Naive thymus-derived CD4-positive, alpha-beta T cell (primary cell): ENCODE data around the gene PPP4R1. TPM values are rescaled to one million over a fixed set of nuclear protein-coding genes. Genes with fewer than 3 reads are reported as not detected.
A peak's percentile ranks its signal among the peaks of the same experiment; 100 is the strongest.

ENCODE experiments used
- ATAC-seq: fragments of 150-1000 bp; cut with Tn5 transposase; 2 replicates; pipeline ENCODE4 v1.10.0; 2021; ENCODE audit warnings: mild to moderate bottlenecking, moderate library complexity
- CTCF ChIA-PET: fragments of 350-600 bp; sonication (Branson Sonifier 250); formaldehyde crosslinking; loops from one replicate; lab custom pipeline; 2021; ENCODE audit warnings: antibody characterized with exemption; lab: Charles Lee
- POLR2A ChIA-PET: fragments of 350-600 bp; sonication (Branson Sonifier 250); formaldehyde crosslinking; loops from one replicate; lab custom pipeline; 2021; ENCODE audit warnings: antibody characterized with exemption, inconsistent platforms; lab: Charles Lee
- DNase-seq, 9 donors: peaks; one replicate each; pipeline versions ENCODE4 v3.0.0 to v3.0.0-alpha.2; 2020 to 2022; ENCODE audit warnings: mixed read lengths in 1 of 9
- H3K27ac ChIP-seq: one replicate; pipeline ENCODE4 v1.7.0; 2013; ENCODE audit warnings: mild to moderate bottlenecking, low read depth, low read length, moderate library complexity
- H3K27me3 ChIP-seq, 2 donors: one replicate each; pipeline ENCODE4 v1.7.0; 2013; ENCODE audit warnings: low read length in 2 of 2, mild to moderate bottlenecking in 2 of 2, moderate library complexity in 2 of 2; ENCODE audit not compliant: control insufficient read depth in 2 of 2, insufficient read depth in 2 of 2
- H3K36me3 ChIP-seq, 3 experiments: 1 replicate in 2 of 3; 2 replicates in 1 of 3; pipeline ENCODE4 v1.7.0; 2013; ENCODE audit warnings: low read length in 3 of 3, mild to moderate bottlenecking in 3 of 3, moderate library complexity in 1 of 3; ENCODE audit not compliant: insufficient read depth in 3 of 3, control insufficient read depth in 2 of 3
- H3K4me1 ChIP-seq, 2 donors: one replicate each; pipeline ENCODE4 v1.7.0; 2013; ENCODE audit warnings: low read length in 2 of 2, mild to moderate bottlenecking in 2 of 2, moderate library complexity in 1 of 2; ENCODE audit not compliant: control insufficient read depth in 2 of 2, insufficient read depth in 2 of 2
- H3K4me3 ChIP-seq: 2 replicates; pipeline ENCODE4 v1.7.0; 2013; ENCODE audit warnings: mild to moderate bottlenecking, low read length
- H3K9me3 ChIP-seq, 3 experiments: 1 replicate in 2 of 3; 2 replicates in 1 of 3; pipeline ENCODE4 v1.7.0; 2013; ENCODE audit warnings: low read length in 3 of 3; ENCODE audit not compliant: control insufficient read depth in 2 of 3
- H3K27ac Mint-ChIP-seq, 9 donors: one replicate each; pipeline ENCODE4 v1.8.0; 2020 to 2022; ENCODE audit warnings: mixed read lengths in 9 of 9, mild to moderate bottlenecking in 8 of 9, moderate library complexity in 5 of 9, inconsistent platforms in 2 of 9
- H3K27me3 Mint-ChIP-seq, 5 donors: one replicate each; pipeline ENCODE4 v1.8.0; 2021 to 2022; ENCODE audit warnings: mixed read lengths in 5 of 5, mild to moderate bottlenecking in 1 of 5
- H3K36me3 Mint-ChIP-seq, 5 donors: one replicate each; pipeline ENCODE4 v1.8.0; 2020 to 2022; ENCODE audit warnings: mixed read lengths in 5 of 5, mild to moderate bottlenecking in 3 of 5, inconsistent platforms in 1 of 5
- H3K4me1 Mint-ChIP-seq, 7 donors: one replicate each; pipeline ENCODE4 v1.8.0; 2020 to 2022; ENCODE audit warnings: mixed read lengths in 7 of 7, mild to moderate bottlenecking in 3 of 7, inconsistent platforms in 1 of 7
- H3K4me3 Mint-ChIP-seq, 10 donors: one replicate each; pipeline ENCODE4 v1.8.0; 2020 to 2022; ENCODE audit warnings: mild to moderate bottlenecking in 10 of 10, mixed read lengths in 10 of 10, moderate library complexity in 6 of 10, inconsistent platforms in 2 of 10
- H3K9me3 Mint-ChIP-seq, 11 donors: one replicate each; pipeline ENCODE4 v1.8.0; 2020 to 2022; ENCODE audit warnings: mixed read lengths in 11 of 11, mild to moderate bottlenecking in 4 of 11, inconsistent platforms in 1 of 11, moderate library complexity in 1 of 11
- intact Hi-C, 2 donors: fragments of 100-400 bp; cut with micrococcal nuclease; formaldehyde crosslinking; loops; one replicate each; pipeline ENCODE4 v1.15.1; 2023
- polyA plus RNA-seq, 2 donors: library from polyadenylated mRNA; unstranded; fragments of 300-500 nt; fragmentation: Illumina TruSeq; gene quantifications; one replicate each; pipeline ENCODE4 v1.2.3, GENCODE V29; 2021
- total RNA-seq, 6 experiments: library from RNA in 5 of 6; stranded (reverse) in 5 of 6; gene quantifications; 1 replicate in 5 of 6; 2 replicates in 1 of 6; pipeline ENCODE4 v1.2.3 and lab custom pipeline; 2021 to 2026

PPP4R1 gene
- total and polyA plus RNA-seq, 7 experiments from 2014 or later, result 5.5 to 54.6 (median 36.7) TPM

DNA sequence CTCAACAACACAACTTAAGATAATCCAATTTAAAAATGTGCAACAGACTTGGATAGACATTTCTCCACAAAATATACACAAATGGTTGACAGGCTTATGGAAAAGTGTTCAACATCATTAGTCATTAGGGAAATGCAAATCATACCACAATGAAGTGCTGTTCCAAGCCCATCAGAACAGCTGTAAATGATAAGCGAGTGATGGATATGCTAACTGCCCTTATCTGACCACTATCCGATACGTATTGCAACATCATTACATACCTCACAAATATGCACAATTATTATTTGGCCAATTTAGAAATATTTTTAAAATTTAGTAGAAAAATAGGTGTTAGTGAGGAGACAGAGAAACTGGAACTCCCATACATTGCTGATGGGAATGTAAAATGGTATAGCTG lies 62.2 kb downstream of the PPP4R1 start:
- no peak for DNase-seq
- no peaks in the 10 kb centered on the region for H3K4me1 ChIP-seq
- no peak for ATAC-seq
- no peaks in the 10 kb centered on the region for H3K27me3 Mint-ChIP-seq
- ChIA-PET CTCF (interaction anchor here (0.7 kb wide), 1 partner anchor 41 kb away, joined by 3 read pairs; no protein-coding TSS in a partner anchor), POLR2A (no interaction called here)
- no peak overlapping the region for H3K27ac Mint-ChIP-seq
- H3K4me1 Mint-ChIP-seq, result peaks cover 0 to 3% (median 0%) of the 10 kb centered on the region in 7 donors
- H3K27me3 ChIP-seq, result no peaks in the 10 kb centered on the region
- H3K27ac ChIP-seq, result no peak overlapping the region
- peaks cover 13 to 77% (median 38%) of the 10 kb centered on the region in 5 donors for H3K36me3 Mint-ChIP-seq
- H3K4me3 ChIP-seq, result no peak overlapping the region
- peaks cover 0 to 6% (median 0%) of the 10 kb centered on the region in 11 donors for H3K9me3 Mint-ChIP-seq
- intact Hi-C loops, result no loop called here
- no peak overlapping the region for H3K4me3 Mint-ChIP-seq
- peaks cover 0 to 3% (median 0%) of the 10 kb centered on the region in 3 experiments for H3K9me3 ChIP-seq
- peaks cover 5 to 67% (median 25%) of the 10 kb centered on the region in 3 experiments for H3K36me3 ChIP-seq

DNA sequence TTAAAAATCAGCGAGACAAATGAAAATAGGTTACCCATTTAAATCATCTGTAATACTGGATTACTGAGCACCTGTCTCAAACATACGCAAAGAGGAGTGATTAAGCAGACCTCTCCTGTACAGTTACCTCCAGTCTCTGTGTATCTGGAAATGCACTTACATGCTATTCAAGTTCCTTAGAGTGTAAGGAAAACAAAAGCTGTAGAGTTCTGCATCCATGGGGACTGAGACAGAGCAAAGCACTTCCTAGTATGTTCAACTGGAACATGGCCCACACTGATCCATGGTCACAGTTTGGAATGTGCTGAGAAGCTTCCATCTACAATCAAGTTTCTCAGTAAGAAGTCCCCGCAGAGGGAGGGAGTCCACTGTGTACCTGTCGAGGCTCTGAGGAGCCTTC lies 63.9 kb downstream of the PPP4R1 start:
- Mint-ChIP-seq H3K9me3 (peaks cover 0 to 6% (median 0%) of the 10 kb centered on the region in 11 donors), H3K36me3 (peaks cover 13 to 74% (median 36%) of the 10 kb centered on the region in 5 donors), H3K27ac (no peak overlapping the region), H3K27me3 (no peaks in the 10 kb centered on the region), H3K4me1 (peaks cover 0 to 3% (median 0%) of the 10 kb centered on the region in 7 donors), H3K4me3 (no peak overlapping the region)
- Histone ChIP-seq H3K36me3 (peaks cover 5 to 67% (median 25%) of the 10 kb centered on the region in 3 experiments), H3K27me3 (no peaks in the 10 kb centered on the region), H3K27ac (no peak overlapping the region), H3K4me1 (no peaks in the 10 kb centered on the region), H3K9me3 (peaks cover 0 to 3% (median 0%) of the 10 kb centered on the region in 3 experiments), H3K4me3 (no peak overlapping the region)
- CTCF ChIA-PET, result no interaction called here
- no peak for ATAC-seq
- intact Hi-C loops, result no loop called here
- no peak for DNase-seq
- POLR2A ChIA-PET, result no interaction called here

DNA sequence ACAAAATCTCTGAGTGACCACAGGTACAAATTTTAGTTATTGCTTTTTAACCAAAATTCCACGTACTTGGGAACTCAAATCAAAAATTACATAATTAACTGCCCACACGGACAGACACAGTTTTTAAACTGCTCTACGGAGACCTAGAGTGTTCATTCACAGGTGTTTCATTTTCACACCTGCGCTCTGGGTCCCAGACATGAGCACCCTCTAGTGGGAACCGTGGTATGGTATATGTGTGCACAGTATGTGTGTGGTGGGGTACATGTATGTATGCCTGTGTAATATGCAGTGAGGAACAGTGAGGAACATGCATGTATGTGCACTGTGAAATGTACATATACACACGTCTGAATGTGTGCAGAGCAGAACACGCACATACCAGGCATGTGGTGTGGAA lies 65.0 kb downstream of the PPP4R1 start:
- POLR2A ChIA-PET, result no interaction called here
- Mint-ChIP-seq H3K4me3 (no peak overlapping the region), H3K27ac (peak overlapping the region in 1 of 9 donors; percentile 12), H3K27me3 (no peaks in the 10 kb centered on the region), H3K4me1 (peaks cover 0 to 3% (median 0%) of the 10 kb centered on the region in 7 donors), H3K36me3 (peaks cover 13 to 66% (median 31%) of the 10 kb centered on the region in 5 donors), H3K9me3 (peaks cover 0 to 6% (median 0%) of the 10 kb centered on the region in 11 donors)
- no peak for DNase-seq
- H3K4me1 ChIP-seq, result no peaks in the 10 kb centered on the region
- H3K9me3 ChIP-seq, result peaks cover 0 to 3% (median 0%) of the 10 kb centered on the region in 3 experiments
- H3K36me3 ChIP-seq, result peaks cover 5 to 57% (median 25%) of the 10 kb centered on the region in 3 experiments
- H3K27me3 ChIP-seq, result no peaks in the 10 kb centered on the region
- H3K4me3 ChIP-seq, result no peak overlapping the region
- ATAC-seq, result no peak
- H3K27ac ChIP-seq, result no peak overlapping the region
- intact Hi-C loops, result no loop called here
- CTCF ChIA-PET, result no interaction called here

DNA sequence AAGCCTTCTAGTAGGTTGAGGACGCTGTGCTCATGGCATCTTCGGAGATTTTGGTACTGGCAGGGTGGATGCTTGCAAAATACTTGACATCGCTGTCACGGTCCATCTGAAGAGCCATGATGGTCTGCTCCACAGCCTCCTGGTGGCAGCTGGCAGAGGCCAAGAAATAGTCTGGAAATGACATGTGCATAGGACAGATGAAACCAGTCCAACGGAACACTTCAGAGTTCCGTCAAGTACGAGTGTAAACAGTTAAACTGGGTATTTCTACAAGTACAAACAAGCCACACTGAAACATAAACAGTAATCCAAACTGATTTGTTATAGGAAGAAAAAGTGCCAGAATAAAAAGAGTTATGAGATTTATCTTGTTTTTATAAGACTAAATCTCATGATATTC lies 66.6 kb downstream of the PPP4R1 start:
- DNase-seq (no peak), ATAC-seq (no peak)
- Histone ChIP-seq H3K27me3 (no peaks in the 10 kb centered on the region), H3K4me1 (no peaks in the 10 kb centered on the region), H3K4me3 (no peak overlapping the region), H3K36me3 (peaks cover 5 to 44% (median 24%) of the 10 kb centered on the region in 3 experiments), H3K9me3 (peaks cover 0 to 2% (median 0%) of the 10 kb centered on the region in 3 experiments), H3K27ac (no peak overlapping the region)
- ChIA-PET POLR2A (no interaction called here), CTCF (no interaction called here)
- Mint-ChIP-seq H3K4me3 (no peak overlapping the region), H3K4me1 (peaks cover 0 to 5% (median 0%) of the 10 kb centered on the region in 7 donors), H3K27ac (no peak overlapping the region), H3K36me3 (peaks cover 9 to 51% (median 24%) of the 10 kb centered on the region in 5 donors), H3K9me3 (peaks cover 0 to 4% (median 0%) of the 10 kb centered on the region in 11 donors), H3K27me3 (no peaks in the 10 kb centered on the region)
- intact Hi-C loops, result no loop called here

DNA sequence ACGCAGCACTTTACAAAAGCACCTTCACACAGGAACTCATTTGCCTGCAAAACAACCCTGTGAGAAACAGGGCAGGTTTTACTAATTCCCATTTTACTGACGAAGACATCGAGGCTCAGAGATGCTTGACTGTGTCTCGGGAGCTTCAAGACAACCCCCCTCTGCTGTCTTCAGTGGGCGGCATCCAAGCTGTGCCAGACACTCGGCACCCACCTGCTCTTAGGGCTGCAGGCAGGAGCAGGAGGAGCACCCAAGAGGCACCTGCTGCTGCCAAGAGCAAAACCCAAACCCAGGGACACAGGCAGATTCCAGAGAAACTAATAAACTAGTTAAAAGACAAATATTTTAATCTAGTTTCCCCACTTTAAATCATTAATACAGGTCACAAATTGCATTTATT lies 67.9 kb downstream of the PPP4R1 start:
- H3K9me3 Mint-ChIP-seq, result no peaks in the 10 kb centered on the region
- DNase-seq (no peak), ATAC-seq (no peak)
- peak overlapping the region in 2 of 9 donors; percentile 36 to 56 for H3K27ac Mint-ChIP-seq
- intact Hi-C loops, result no loop called here
- Histone ChIP-seq H3K36me3 (peaks cover 5 to 41% (median 18%) of the 10 kb centered on the region in 3 experiments), H3K4me3 (no peak overlapping the region), H3K27me3 (no peaks in the 10 kb centered on the region), H3K9me3 (no peaks in the 10 kb centered on the region), H3K27ac (no peak overlapping the region), H3K4me1 (no peaks in the 10 kb centered on the region)
- peaks cover 8 to 40% (median 14%) of the 10 kb centered on the region in 5 donors for H3K36me3 Mint-ChIP-seq
- ChIA-PET POLR2A (no interaction called here), CTCF (no interaction called here)
- no peak overlapping the region for H3K4me3 Mint-ChIP-seq
- no peaks in the 10 kb centered on the region for H3K27me3 Mint-ChIP-seq
- H3K4me1 Mint-ChIP-seq, result peaks cover 0 to 5% (median 0%) of the 10 kb centered on the region in 7 donors

DNA sequence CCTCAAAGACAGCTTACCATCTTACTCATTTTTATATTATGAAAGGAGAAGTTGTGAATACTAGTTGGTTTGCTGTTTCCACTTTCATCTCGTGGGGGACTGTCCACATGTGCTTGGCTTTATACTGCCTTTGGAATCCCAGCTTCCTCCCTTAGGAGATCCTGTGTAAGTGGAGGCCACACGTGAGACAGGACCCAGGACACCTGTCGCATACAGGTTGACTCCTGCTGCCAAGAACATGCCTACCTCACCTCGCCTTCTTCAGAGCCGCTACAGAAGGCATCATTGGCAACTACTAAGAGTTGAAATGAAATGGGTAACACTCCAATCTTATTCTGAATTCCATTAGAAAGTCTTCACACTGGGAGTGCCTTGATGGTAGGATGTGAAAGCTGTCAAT lies 69.3 kb downstream of the PPP4R1 start:
- Mint-ChIP-seq H3K27me3 (no peaks in the 10 kb centered on the region), H3K9me3 (peaks cover 0 to 1% (median 0%) of the 10 kb centered on the region in 11 donors), H3K4me1 (peaks cover 0 to 5% (median 0%) of the 10 kb centered on the region in 7 donors), H3K27ac (no peak overlapping the region), H3K4me3 (no peak overlapping the region), H3K36me3 (peaks cover 9 to 38% (median 13%) of the 10 kb centered on the region in 5 donors)
- DNase-seq, result no peak
- ChIA-PET POLR2A (no interaction called here), CTCF (no interaction called here)
- H3K9me3 ChIP-seq, result no peaks in the 10 kb centered on the region
- no peak overlapping the region for H3K27ac ChIP-seq
- peaks cover 5 to 33% (median 18%) of the 10 kb centered on the region in 3 experiments for H3K36me3 ChIP-seq
- H3K4me3 ChIP-seq, result no peak overlapping the region
- H3K27me3 ChIP-seq, result no peaks in the 10 kb centered on the region
- no peak for ATAC-seq
- no peaks in the 10 kb centered on the region for H3K4me1 ChIP-seq
- intact Hi-C loops, result no loop called here

DNA sequence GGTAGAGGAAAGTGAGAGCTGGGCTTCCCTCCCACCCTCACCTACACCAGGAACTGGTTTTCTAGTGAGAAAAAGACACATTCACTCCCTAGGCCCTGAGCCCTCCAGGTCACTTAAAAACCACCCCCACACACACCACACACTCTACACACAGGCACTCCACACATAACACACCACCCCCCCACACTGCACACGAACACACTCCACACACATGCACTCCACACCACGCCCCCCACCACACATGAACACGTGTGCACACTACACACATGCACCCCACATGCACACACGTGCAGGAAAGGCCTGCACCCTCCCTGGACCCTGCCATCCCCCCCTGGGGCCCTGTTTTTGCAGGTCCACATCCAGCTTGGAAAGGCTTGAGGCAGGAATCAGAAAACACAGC lies 71.4 kb downstream of the PPP4R1 start:
- Histone ChIP-seq H3K27ac (no peak overlapping the region), H3K36me3 (peaks cover 0 to 31% (median 12%) of the 10 kb centered on the region in 3 experiments), H3K9me3 (no peaks in the 10 kb centered on the region), H3K27me3 (no peaks in the 10 kb centered on the region), H3K4me1 (no peaks in the 10 kb centered on the region), H3K4me3 (no peak overlapping the region)
- intact Hi-C loops, result no loop called here
- Mint-ChIP-seq H3K27me3 (no peaks in the 10 kb centered on the region), H3K4me1 (peaks cover 0 to 5% (median 0%) of the 10 kb centered on the region in 7 donors), H3K27ac (peak overlapping the region in 2 of 9 donors; percentile 61), H3K36me3 (peaks cover 0 to 35% (median 5%) of the 10 kb centered on the region in 5 donors), H3K4me3 (no peak overlapping the region), H3K9me3 (peaks cover 0 to 1% (median 0%) of the 10 kb centered on the region in 11 donors)
- ATAC-seq (no peak), DNase-seq (no peak)
- ChIA-PET POLR2A (no interaction called here), CTCF (no interaction called here)
